Esophagus muscularis mucosa (tissue), 4 donors: ENCODE measurements around the gene TERT.

Experiments used
- EP300 ChIP-seq: sonication (generic); formaldehyde crosslinking; IDR thresholded peaks from one replicate; pipeline ENCODE4 v1.6.1; 2017; ENCODE audit warnings: antibody characterized with exemption
- POLR2A ChIP-seq: fragments of 450-650 bp; IDR thresholded peaks from one replicate; pipeline ENCODE4 v1.6.1; 2017; ENCODE audit warnings: antibody characterized with exemption, moderate library complexity, mild to moderate bottlenecking, low read depth
- TF ChIP-seq, protein P1 (sequence below), 3 experiments: fragments of 200-600 bp in 2 of 3; fragments of 450-650 bp in 1 of 3; sonication (generic) in 2 of 3; IDR thresholded peaks; one replicate each; pipeline ENCODE4 v1.5.1; 2017 to 2019; ENCODE audit warnings: antibody characterized with exemption in 3 of 3, mild to moderate bottlenecking in 2 of 3, moderate library complexity in 1 of 3

DNA sequence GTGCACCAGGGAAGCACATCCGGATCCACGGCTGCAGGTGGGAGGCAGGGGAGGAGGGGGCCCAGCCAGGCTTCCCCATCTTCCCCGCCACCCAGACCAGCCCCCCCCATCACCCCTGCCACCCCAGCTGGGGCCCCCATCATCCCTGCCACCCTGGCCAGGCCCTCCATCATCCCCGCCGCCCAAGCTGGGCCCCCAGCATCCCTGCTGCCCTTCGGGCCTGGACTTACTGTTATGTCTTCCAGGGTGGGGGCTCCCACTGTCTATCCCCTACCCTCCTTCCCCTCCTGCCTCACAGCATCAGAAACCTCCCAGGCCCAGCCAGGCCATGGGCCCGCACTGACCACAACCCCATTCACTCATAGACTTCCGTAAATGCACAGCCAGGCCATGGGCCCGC is 42.2 kb downstream of the TERT start:
- TF ChIP-seq, protein P1, sequence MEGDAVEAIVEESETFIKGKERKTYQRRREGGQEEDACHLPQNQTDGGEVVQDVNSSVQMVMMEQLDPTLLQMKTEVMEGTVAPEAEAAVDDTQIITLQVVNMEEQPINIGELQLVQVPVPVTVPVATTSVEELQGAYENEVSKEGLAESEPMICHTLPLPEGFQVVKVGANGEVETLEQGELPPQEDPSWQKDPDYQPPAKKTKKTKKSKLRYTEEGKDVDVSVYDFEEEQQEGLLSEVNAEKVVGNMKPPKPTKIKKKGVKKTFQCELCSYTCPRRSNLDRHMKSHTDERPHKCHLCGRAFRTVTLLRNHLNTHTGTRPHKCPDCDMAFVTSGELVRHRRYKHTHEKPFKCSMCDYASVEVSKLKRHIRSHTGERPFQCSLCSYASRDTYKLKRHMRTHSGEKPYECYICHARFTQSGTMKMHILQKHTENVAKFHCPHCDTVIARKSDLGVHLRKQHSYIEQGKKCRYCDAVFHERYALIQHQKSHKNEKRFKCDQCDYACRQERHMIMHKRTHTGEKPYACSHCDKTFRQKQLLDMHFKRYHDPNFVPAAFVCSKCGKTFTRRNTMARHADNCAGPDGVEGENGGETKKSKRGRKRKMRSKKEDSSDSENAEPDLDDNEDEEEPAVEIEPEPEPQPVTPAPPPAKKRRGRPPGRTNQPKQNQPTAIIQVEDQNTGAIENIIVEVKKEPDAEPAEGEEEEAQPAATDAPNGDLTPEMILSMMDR (IDR thresholded peaks at IDR 0.05), result no peak
- TF ChIP-seq EP300 (no peak), POLR2A (no peak)
